Medulla oblongata (tissue), 1 donor: ENCODE data around the gene PTHLH.

Source experiments
- DNase-seq: peaks from one replicate; pipeline ENCODE4 v3.0.0-alpha.2; 2015; ENCODE audit errors: extremely low spot score

The PTHLH gene

DNA sequence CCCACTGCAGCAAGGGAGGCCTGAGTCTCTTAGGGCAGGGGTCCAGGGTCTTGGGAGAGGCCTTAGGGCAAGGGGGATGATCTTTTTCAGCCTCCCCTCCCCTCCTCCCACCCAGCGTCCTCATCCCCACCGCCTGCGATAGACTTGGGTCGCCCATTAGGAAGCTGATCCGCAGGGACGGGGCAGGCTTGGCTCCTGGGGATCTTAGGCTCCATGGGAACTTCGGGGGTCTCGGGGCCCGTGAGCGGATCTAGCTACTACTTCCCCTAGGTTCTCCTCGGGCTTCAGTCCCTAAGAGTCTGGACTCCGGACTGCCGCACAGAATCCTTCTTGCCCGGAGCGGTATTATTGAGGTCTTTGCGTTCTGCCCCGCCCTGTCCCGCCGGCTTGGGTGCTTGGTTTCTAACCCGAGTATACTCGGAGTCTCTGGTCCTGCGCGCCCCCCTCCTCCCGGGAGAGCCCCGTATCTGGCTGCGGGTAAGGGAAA is 2.2 kb upstream of the PTHLH start:
- no peak for DNase-seq

DNA sequence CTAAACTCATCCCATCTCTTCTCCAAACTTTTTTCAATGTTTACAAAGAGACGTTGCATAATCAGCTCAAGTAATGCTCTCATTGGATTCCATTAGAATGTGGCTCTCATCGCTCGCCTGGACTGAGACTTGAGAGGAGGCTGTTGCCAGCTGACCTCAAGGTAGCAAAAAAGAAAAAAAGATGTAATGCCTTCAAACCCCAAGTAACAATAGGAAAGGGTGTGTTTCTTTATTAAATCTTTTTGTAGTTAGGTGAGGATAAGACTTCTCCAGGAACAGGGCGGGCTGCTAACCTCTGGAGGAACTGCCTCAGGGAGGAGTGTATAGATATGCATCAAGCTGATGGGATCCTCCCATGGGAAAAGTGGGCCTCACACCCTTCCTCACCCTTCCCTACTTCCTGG is 956 bp upstream of the PTHLH start:
- DNase-seq: no peak

DNA sequence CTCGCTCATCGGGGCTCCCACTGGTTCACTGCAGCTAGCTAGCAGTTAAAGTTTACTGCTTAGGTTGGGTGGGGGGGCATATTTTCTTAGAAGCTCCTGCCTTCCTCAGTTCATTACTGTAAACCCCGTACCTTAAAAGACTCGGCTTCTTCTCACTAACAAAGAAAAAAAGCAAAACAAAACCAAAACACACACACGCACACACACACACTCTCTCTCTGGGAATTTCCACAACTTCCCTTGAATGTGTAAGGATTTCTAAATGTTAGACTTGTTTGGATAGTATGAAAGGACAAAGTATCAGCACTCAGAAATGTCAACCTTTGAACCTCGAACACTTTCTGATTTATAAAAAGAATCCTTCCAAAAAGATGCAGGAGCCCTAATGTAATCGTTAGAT is 927 bp downstream of the PTHLH start:
- DNase-seq: no peak

DNA sequence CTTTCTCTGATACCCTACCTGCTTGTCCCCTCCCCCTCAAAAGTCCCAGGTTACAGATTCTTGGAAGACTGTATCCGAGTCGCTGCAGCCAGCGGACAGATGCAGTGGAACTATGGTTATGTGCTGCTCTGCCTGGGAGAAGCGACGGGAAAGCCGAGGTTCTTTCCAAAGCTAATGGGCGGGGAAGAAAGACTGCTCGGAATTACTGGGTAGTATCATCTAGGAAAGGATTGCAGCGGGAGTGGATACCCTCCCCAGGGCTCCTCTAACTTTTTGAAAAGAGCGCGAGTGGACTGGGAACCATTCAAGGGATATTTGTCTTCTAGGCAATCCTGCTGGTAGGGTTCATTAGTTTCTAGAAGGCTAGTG is 1.4 kb downstream of the PTHLH start:
- DNase-seq: peak; percentile 8

- peak; percentile 16 for DNase-seq
These were observed 2.0 kb downstream of the PTHLH start for GRCh38 chr12:27970401-27971120.

GRCh38 chr12:27969624-27970400 is 2.7 kb downstream of the PTHLH start:
- peak; percentile 21 for DNase-seq

DNA sequence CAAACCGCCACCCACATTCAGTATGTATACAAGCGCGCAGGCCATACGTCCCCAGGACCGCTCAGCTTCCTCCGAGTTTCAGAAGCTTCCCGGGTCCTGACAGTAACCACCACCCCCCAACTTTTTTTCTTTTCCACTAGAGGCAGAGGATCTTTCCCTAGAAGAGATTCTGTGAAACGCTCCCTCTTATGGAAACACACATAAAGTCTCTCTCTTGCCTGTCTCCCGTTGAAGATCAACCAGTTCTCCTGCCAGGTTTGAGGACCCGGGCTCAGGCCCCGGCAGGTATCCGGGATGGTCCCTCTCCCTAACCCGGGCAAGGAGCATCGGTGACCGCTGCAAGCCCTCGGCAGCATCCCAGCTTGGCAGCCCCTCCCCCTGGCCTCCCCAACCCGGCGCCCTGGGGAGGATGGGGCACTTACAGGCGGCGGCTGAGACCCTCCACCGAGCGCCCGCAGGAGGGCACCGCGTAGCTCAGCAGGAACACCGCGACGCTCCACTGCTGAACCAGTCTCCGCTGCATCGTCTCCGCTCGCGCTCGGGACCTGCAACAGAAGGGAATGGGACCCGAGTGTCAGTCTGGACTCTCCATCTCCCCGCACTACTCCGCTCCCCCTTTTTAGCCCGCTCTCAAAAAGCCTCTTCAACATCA is 3.4 kb downstream of the PTHLH start:
- DNase-seq: peak; percentile 7

DNA sequence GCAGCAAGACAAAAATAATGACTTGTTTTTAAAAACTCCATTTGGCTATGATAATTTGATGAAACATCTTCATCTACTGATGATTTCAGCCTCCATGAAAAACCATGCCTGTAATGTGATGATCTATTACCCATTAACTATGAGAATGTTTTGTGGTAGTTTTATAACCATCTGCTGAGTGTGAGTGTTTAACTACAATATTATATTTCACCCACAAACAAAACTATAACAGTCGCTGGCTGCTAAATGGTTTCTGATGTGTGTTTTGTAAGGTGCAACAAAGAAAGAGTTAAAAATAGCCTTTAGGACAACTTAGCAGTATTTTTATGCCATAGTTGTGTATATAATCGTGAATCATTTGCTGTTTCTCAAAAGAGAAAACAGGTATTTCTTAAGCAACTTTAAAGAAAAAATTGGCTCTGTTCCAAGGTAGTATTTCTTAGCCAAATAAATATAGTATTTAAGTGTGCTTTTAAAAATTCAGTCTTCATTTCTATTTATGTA is 4.9 kb downstream of the PTHLH start:
- no peak for DNase-seq

DNA sequence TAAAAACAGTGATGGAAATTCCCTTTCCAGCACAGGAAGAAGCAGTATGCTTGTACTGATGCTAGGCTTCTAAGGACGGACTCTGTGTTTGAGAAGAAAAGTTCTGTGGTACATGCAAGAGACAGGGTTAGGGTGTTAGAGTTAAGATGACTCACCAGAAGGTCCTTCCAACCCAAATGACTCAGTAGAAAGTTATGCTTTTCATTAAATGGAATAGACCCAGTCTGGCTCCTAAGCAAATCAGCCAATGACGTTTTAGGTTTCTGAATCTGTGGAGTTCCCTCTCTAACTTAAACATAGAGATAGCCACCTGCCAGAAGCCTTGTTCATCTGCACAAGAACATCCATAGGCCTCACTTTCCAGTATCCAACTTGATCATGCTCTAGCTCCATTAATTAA is 5.7 kb downstream of the PTHLH start:
- DNase-seq: no peak

DNA sequence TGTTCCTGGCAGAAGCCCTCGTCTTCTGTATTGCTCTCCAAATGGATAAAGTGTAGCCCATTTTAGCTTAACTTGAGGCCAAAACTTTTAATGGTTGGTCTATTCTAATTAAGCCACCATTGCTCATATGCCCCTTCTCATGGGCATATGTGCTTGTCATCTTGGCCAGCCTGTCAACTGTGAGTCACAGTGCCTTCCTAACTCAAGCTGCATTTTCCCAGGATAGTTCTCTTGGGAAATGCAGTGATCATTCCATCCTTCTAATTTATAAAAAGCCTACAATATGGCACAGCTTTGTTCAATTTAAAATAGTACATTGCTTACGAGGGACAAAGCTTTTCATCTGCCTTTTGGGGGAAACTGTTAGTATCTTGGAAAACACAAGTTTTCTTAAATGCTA is 6.6 kb downstream of the PTHLH start:
- DNase-seq: no peak

DNA sequence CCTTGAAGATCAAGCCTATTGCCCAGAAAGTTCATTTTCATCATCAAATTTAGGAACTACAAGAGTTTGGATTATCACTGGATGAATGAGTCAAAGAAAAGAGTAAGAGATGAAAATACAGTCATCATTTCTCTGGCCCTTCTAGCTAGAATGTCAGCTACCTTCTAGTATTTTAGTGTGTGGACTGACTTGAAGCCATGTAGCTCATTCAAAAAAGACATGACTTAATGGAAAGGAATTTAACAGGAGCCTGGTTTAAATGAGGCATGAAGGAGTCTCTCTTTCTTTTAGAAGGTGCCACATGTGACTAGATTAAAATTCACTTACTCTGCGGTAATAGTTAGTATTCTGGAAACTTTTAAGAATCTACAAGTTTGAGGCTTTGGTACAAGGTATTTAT is 7.1 kb downstream of the PTHLH start:
- DNase-seq: no peak

DNA sequence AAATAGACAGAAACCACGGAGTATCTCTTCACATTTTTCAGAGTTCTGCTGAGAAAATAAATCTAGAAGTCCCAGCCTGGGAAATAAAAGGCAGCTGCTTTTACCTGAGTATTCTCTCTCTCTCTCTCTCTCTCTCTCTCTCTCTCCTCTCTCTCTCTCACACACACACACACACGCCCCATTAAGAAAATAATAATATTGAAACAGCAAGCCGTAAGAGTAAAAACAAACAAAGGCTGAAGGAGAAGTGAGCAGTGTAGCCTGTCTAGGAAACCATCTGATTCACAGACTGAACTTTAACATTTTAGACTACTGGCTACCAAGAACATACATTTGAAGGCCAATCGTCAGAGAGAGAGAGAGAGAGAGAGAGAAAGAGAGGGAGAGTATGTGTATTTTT is 8.4 kb downstream of the PTHLH start:
- no peak for DNase-seq

DNA sequence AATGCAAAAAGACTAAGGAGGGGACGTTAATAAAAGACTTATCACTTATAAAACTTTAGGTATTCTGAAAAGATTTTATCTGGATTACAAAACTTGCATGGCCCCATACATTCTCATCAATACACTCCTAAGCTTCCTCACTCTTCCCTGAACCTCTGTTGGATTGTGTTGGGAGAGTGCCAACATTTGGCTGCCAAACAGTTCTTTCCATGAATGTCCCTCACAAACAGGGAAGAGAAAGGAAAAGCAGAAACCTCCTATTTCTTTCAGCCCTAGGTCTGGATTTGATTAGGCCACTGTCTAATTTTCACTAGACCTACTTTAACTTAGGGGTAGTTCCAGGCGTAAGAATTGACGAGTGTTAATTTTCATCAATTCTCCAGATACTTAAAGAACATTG is 11.7 kb downstream of the PTHLH start:
- DNase-seq: no peak

- DNase-seq: no peak
These were observed 13.9 kb downstream of the PTHLH start for GRCh38 chr12:27958675-27959074.

GRCh38 chr12:27957366-27957765 is 15.2 kb downstream of the PTHLH start:
- no peak for DNase-seq

DNA sequence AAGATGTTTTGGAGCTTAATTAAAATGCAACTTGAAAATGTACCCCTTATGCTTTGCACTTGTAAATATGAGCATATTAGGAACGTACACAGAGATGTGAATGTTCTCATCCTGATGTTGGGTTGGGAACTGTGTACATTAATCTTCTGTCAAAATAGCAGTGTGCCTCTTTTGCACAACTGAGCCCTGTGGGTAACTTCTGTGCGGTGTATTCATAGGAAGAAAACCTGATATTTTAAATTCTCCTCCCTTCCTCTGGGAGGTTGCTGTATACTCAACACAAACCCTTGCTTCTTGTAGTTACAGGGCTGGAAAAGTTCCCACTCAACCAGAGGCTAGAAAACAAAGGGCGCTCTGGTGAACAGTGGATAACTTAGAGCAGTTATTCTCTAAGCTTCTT is 18.7 kb downstream of the PTHLH start:
- no peak for DNase-seq

GRCh38 chr12:27953348-27953747 is 19.2 kb downstream of the PTHLH start:
- DNase-seq: no peak

- DNase-seq: no peak
These were observed 20.0 kb downstream of the PTHLH start for GRCh38 chr12:27952510-27952909.

DNA sequence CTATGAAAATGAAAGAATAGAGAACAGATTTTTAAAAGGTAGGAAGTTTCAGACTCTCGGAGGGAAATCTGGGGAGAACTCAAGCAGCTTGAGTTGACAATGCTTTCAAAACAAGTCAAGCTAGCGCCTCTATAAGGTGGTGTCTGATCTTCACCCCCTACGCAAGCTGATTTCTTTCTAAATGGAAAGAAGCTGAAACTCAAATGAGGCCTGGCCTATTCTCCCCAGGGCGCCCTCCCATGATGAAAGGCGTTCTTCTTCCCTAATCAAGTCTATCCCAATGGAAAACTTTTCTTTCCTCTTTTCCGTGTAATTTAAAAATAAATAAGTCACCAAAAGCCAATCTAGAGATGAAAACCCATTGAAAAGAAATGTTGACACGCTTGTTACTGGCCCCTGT is 20.6 kb downstream of the PTHLH start:
- DNase-seq: no peak

DNA sequence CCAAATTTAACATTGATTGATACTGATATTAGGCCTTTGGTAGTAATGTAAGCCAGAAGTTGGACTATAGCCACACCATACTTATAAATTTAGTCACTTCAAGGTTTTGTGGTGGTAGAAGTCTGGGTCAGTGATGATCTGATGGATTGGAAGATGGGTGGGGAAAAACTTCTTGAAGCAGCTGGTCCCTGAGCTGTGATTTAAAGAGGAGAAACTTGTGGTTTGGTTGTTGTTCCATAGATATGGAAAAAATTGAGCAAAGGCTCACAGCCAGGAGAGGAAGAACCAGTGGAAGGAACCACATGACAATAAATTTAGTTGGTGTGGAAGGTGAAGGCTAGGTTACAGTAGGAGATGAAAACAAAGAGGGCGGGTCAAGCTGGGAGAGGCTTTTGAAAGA is 26.1 kb downstream of the PTHLH start:
- no peak for DNase-seq

- DNase-seq: peak; percentile 68
These were observed 31.7 kb downstream of the PTHLH start for GRCh38 chr12:27940756-27941402.

DNA sequence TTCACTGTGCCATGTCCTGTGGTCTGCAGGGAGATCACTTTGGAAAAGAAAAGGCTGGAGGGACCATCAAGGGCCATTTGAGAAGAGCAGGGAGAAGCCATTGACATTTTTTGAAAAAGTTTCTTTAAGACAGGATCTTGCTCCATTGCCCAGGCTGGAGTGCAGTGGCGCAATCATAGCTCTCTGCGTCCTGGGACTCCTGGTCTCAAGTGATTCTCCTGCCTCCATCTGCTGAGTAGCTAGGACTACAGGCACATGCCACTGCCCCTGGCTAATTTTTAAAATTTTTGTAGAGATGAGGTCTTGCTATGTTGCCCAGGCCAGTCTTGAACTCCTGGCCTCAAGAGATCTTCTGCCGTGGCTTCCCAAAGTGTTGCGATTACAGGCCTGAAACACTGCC is 32.3 kb downstream of the PTHLH start:
- DNase-seq: no peak
